GM21423 (cell line): Measurements from ENCODE around the gene PCGF3.
A peak's percentile ranks its signal among the peaks of the same experiment; 100 is the strongest.

ENCODE experiments used
- ATAC-seq: cut with Tn5 transposase; IDR thresholded peaks from one replicate; pipeline ENCODE4 v1.9.1; 2021; ENCODE audit warnings: mild to moderate bottlenecking, moderate library complexity; ENCODE audit not compliant: unreplicated experiment

Gene PCGF3

GRCh38 chr4:705278-706082 lies at the start of gene PCGF3:
PCGF3 (plus strand) TSS chr4:705832; CDS start chr4:733681, 27,849 bp downstream.
- peak; percentile 88 for ATAC-seq

GRCh38 chr4:656436-657337 lies 48.9 kb upstream of the PCGF3 start:
- ATAC-seq: no peak

GRCh38 chr4:657338-657833 lies 48.2 kb upstream of the PCGF3 start:
- no peak for ATAC-seq

- ATAC-seq: no peak
Observed at GRCh38 chr4:657834-658667, 47.6 kb upstream of the PCGF3 start.

GRCh38 chr4:658681-659667 lies 46.7 kb upstream of the PCGF3 start:
- ATAC-seq: no peak

- ATAC-seq: no peak
Observed at GRCh38 chr4:659851-660250, 45.8 kb upstream of the PCGF3 start.

GRCh38 chr4:660401-660800 lies 45.2 kb upstream of the PCGF3 start:
- no peak for ATAC-seq

GRCh38 chr4:661231-661630 lies 44.4 kb upstream of the PCGF3 start:
- no peak for ATAC-seq

GRCh38 chr4:661881-662761 lies 43.5 kb upstream of the PCGF3 start:
- ATAC-seq: no peak

GRCh38 chr4:663046-663437 lies 42.6 kb upstream of the PCGF3 start:
- ATAC-seq: no peak

- peak; percentile 80 for ATAC-seq
Observed at GRCh38 chr4:663438-664428, 41.9 kb upstream of the PCGF3 start.

- ATAC-seq: no peak
Observed at GRCh38 chr4:664713-665231, 40.9 kb upstream of the PCGF3 start.

- ATAC-seq: no peak
Observed at GRCh38 chr4:665381-665750, 40.3 kb upstream of the PCGF3 start.

GRCh38 chr4:665751-666435 lies 39.7 kb upstream of the PCGF3 start:
- no peak for ATAC-seq

GRCh38 chr4:666436-666810 lies 39.2 kb upstream of the PCGF3 start:
- no peak for ATAC-seq

GRCh38 chr4:666822-667544 lies 38.6 kb upstream of the PCGF3 start:
- no peak for ATAC-seq
